Hematopoietic multipotent progenitor cell treated with erythropoietin and hydrocortisone succinate and interleukin-3 and kit ligand, for 4 days (in vitro differentiated cells): ENCODE results near the gene KCNMA1.
A peak's percentile ranks its signal among the peaks of the same experiment; 100 is the strongest.

Experiments
- DNase-seq: peaks from one replicate; pipeline ENCODE4 v3.0.0-alpha.2; 2015

The KCNMA1 gene

GRCh38 chr10:77310288-77310840 is 327.2 kb downstream of the KCNMA1 start:
- no peak for DNase-seq

GRCh38 chr10:77309509-77309908 is 328.1 kb downstream of the KCNMA1 start:
- DNase-seq, result no peak

GRCh38 chr10:77309092-77309491 is 328.5 kb downstream of the KCNMA1 start:
- no peak for DNase-seq

GRCh38 chr10:77308084-77308732 is 329.4 kb downstream of the KCNMA1 start:
- DNase-seq, result no peak

- DNase-seq, result no peak
Observed at GRCh38 chr10:77306666-77307065, 330.9 kb downstream of the KCNMA1 start.

GRCh38 chr10:77305650-77306632 is 331.7 kb downstream of the KCNMA1 start:
- no peak for DNase-seq

- no peak for DNase-seq
Observed at GRCh38 chr10:77304192-77304591, 333.4 kb downstream of the KCNMA1 start.

- DNase-seq, result no peak
Observed at GRCh38 chr10:77301305-77301730, 336.3 kb downstream of the KCNMA1 start.

- DNase-seq, result no peak
Observed at GRCh38 chr10:77300682-77301302, 336.8 kb downstream of the KCNMA1 start.

GRCh38 chr10:77299320-77299719 is 338.3 kb downstream of the KCNMA1 start:
- DNase-seq, result no peak

- DNase-seq, result peak; percentile 11
Observed at GRCh38 chr10:77297393-77297739, 340.2 kb downstream of the KCNMA1 start.

GRCh38 chr10:77296534-77297392 is 340.8 kb downstream of the KCNMA1 start:
- DNase-seq, result no peak

GRCh38 chr10:77293773-77294172 is 343.8 kb downstream of the KCNMA1 start:
- DNase-seq, result no peak

GRCh38 chr10:77293347-77293746 is 344.3 kb downstream of the KCNMA1 start:
- DNase-seq, result no peak

- no peak for DNase-seq
Observed at GRCh38 chr10:77291596-77292505, 345.8 kb downstream of the KCNMA1 start.

- peak; percentile 4 for DNase-seq
Observed at GRCh38 chr10:77290528-77291155, 347.0 kb downstream of the KCNMA1 start.

- DNase-seq, result no peak
Observed at GRCh38 chr10:77289790-77290189, 347.8 kb downstream of the KCNMA1 start.

GRCh38 chr10:77289027-77289501 is 348.5 kb downstream of the KCNMA1 start:
- DNase-seq, result no peak

GRCh38 chr10:77287647-77288120 is 349.9 kb downstream of the KCNMA1 start:
- no peak for DNase-seq
